SKM-1 (cell line): Measurements from ENCODE around the gene SLC19A1.

Source experiments
- DNase-seq: peaks from one replicate; lab custom pipeline; 2025; ENCODE audit not compliant: unreplicated experiment; lab: John Stamatoyannopoulos, UW

Gene SLC19A1

GRCh38 chr21:45480701-45481500 lies 61.3 kb downstream of the SLC19A1 start:
- DNase-seq = no peak

- no peak for DNase-seq
These were observed 62.3 kb downstream of the SLC19A1 start for GRCh38 chr21:45479691-45480675.

GRCh38 chr21:45478816-45479669 lies 63.2 kb downstream of the SLC19A1 start:
- no peak for DNase-seq

GRCh38 chr21:45478115-45478801 lies 64.0 kb downstream of the SLC19A1 start:
- DNase-seq = peak; percentile 78

- DNase-seq = no peak
These were observed 64.8 kb downstream of the SLC19A1 start for GRCh38 chr21:45477176-45478114.

GRCh38 chr21:45476582-45476981 lies 65.7 kb downstream of the SLC19A1 start:
- no peak for DNase-seq

GRCh38 chr21:45475797-45476570 lies 66.3 kb downstream of the SLC19A1 start:
- DNase-seq = no peak

- DNase-seq = no peak
These were observed 67.1 kb downstream of the SLC19A1 start for GRCh38 chr21:45475004-45475685.

- no peak for DNase-seq
These were observed 67.8 kb downstream of the SLC19A1 start for GRCh38 chr21:45474323-45474950.

GRCh38 chr21:45473496-45474322 lies 68.5 kb downstream of the SLC19A1 start:
- no peak for DNase-seq

GRCh38 chr21:45472445-45473365 lies 69.5 kb downstream of the SLC19A1 start:
- DNase-seq = no peak

- no peak for DNase-seq
These were observed 70.6 kb downstream of the SLC19A1 start for GRCh38 chr21:45471525-45472221.

- DNase-seq = no peak
These were observed 71.3 kb downstream of the SLC19A1 start for GRCh38 chr21:45470773-45471524.

GRCh38 chr21:45470087-45470515 lies 72.1 kb downstream of the SLC19A1 start:
- no peak for DNase-seq
